GM19099 (cell line): Measurements from ENCODE around the gene ARPP21.

Experiments used
- POLR2A ChIP-seq: IDR thresholded peaks from 3 replicates; pipeline ENCODE4 v1.6.1; 2011; ENCODE audit warnings: low read depth; ENCODE audit not compliant: insufficient read length; ENCODE audit errors: extremely low read depth

The ARPP21 gene

GRCh38 chr3:35663471-35663870 is 24.1 kb downstream of the ARPP21 start:
- no peak for TF ChIP-seq POLR2A

GRCh38 chr3:35664460-35664919 is 25.2 kb downstream of the ARPP21 start:
- no peak for TF ChIP-seq POLR2A

GRCh38 chr3:35665390-35666055 is 26.2 kb downstream of the ARPP21 start:
- TF ChIP-seq POLR2A = no peak

GRCh38 chr3:35666888-35667287 is 27.6 kb downstream of the ARPP21 start:
- TF ChIP-seq POLR2A = no peak

GRCh38 chr3:35670408-35670965 is 31.2 kb downstream of the ARPP21 start:
- TF ChIP-seq POLR2A = no peak

- no peak for TF ChIP-seq POLR2A
Measured at GRCh38 chr3:35671483-35671882, 32.2 kb downstream of the ARPP21 start.

GRCh38 chr3:35673017-35673416 is 33.7 kb downstream of the ARPP21 start:
- no peak for TF ChIP-seq POLR2A

- TF ChIP-seq POLR2A = no peak
Measured at GRCh38 chr3:35674451-35675109, 35.3 kb downstream of the ARPP21 start.

- TF ChIP-seq POLR2A = no peak
Measured at GRCh38 chr3:35675206-35675605, 35.9 kb downstream of the ARPP21 start.

- TF ChIP-seq POLR2A = no peak
Measured at GRCh38 chr3:35675621-35676020, 36.3 kb downstream of the ARPP21 start.

GRCh38 chr3:35677797-35678196 is 38.5 kb downstream of the ARPP21 start:
- TF ChIP-seq POLR2A = no peak

GRCh38 chr3:35678643-35679161 is 39.4 kb downstream of the ARPP21 start:
- no peak for TF ChIP-seq POLR2A

GRCh38 chr3:35679409-35680080 is 40.2 kb downstream of the ARPP21 start:
- TF ChIP-seq POLR2A = no peak

GRCh38 chr3:35680866-35681650 is 41.7 kb downstream of the ARPP21 start:
- no peak for TF ChIP-seq POLR2A

- TF ChIP-seq POLR2A = no peak
Measured at GRCh38 chr3:35685153-35685552, 45.8 kb downstream of the ARPP21 start.
